T-helper 17 cell (primary cell): ENCODE measurements around the gene HMGXB4. TPM values are rescaled to one million over a fixed set of nuclear protein-coding genes. Genes with fewer than 3 reads are reported as not detected.
A peak's percentile ranks its signal among the peaks of the same experiment; 100 is the strongest.

Source experiments
- ATAC-seq: fragments of 150-1000 bp; cut with Tn5 transposase; 2 replicates; pipeline ENCODE4 v1.10.0; 2021; ENCODE audit warnings: mild to moderate bottlenecking, moderate library complexity
- DNase-seq, 3 donors: peaks; one replicate each; pipeline versions ENCODE4 v3.0.0 to v3.0.0-alpha.2; 2020 to 2021
- H3K9me3 ChIP-seq: one replicate; pipeline ENCODE4 v1.7.0; 2013; ENCODE audit warnings: low read length, mild to moderate bottlenecking; ENCODE audit not compliant: control insufficient read depth, poor library complexity, severe bottlenecking
- H3K27ac Mint-ChIP-seq: one replicate; pipeline ENCODE4 v1.8.0; 2022; ENCODE audit warnings: mild to moderate bottlenecking, moderate library complexity, mixed read lengths
- H3K27me3 Mint-ChIP-seq: one replicate; pipeline ENCODE4 v1.8.0; 2022; ENCODE audit warnings: mixed read lengths
- H3K36me3 Mint-ChIP-seq: one replicate; pipeline ENCODE4 v1.8.0; 2022; ENCODE audit warnings: low read depth, mixed read lengths
- H3K4me1 Mint-ChIP-seq: one replicate; pipeline ENCODE4 v1.8.0; 2022; ENCODE audit warnings: mild to moderate bottlenecking, mixed read lengths
- H3K4me3 Mint-ChIP-seq: one replicate; pipeline ENCODE4 v1.8.0; 2022; ENCODE audit warnings: mild to moderate bottlenecking, moderate library complexity, mixed read lengths
- total RNA-seq, 4 donors: library from RNA in 2 of 4; stranded (reverse) in 2 of 4; gene quantifications; one replicate each; pipeline ENCODE4 v1.2.3 and lab custom pipeline; 2022 to 2026

The HMGXB4 gene
- total RNA-seq, 2 donors from 2014 or later: 37.1 to 42.4 TPM

DNA sequence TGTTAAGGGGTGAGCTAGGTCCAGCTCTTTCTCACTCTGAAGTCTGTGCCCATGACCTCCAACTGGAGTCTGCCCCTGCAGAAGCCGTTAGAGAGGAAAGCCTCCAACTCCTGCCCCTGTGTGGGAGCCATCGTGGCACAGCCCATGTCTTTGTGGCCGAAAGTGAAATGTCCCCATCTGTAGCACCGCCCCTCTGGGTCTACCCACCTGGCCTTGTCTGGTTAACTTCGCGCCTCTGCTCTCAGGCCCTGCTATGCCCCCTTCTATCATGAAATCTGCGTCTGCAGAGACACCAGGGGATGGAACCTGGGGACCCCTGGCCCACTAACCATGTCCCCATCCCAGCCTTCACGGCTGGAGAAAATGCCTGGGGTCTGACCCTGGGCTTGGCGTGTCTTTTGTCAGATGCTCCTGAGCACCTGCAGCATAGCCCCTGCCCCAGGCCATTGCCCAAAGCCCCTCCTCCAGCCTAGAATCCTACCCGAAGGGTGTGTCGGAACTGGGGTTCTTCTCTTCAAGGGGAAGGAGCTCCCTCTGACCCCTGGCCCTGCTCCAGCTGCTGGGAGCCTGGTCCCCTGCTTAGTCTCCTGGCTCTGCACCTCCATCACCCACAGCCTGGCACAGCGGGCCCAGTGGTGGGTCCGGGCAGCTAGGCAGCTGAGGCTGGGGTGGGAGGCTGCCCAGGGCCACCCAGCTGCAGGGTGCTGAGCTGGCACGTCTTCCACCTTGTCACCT, 87.8 kb downstream of the HMGXB4 start:
- ATAC-seq (no peak), DNase-seq (no peak)
- Mint-ChIP-seq H3K4me3 (no peak overlapping the region), H3K27ac (peak overlapping the region; percentile 83), H3K27me3 (no peaks in the 10 kb centered on the region), H3K4me1 (peaks cover 6% of the 10 kb centered on the region), H3K36me3 (peaks cover 6% of the 10 kb centered on the region)
- no peaks in the 10 kb centered on the region for H3K9me3 ChIP-seq

Other genes starting within 250 kb of the HMGXB4 start
- not detected for gene ISX, start 191.3 kb upstream of the HMGXB4 start, total RNA-seq
- 100 to 1,000 TPM; 166 to 178 TPM for gene TOM1, start 42.4 kb downstream of the HMGXB4 start, total RNA-seq
- gene HMOX1, start 123.6 kb downstream of the HMGXB4 start, total RNA-seq: 1 to 10 TPM; 1.1 to 3.0 TPM
- gene MCM5, start 142.6 kb downstream of the HMGXB4 start, total RNA-seq: 10 to 100 TPM; 22.6 to 32.6 TPM